ENCODE data around the gene COG5. TPM values are rescaled to one million over a fixed set of nuclear protein-coding genes. Genes with fewer than 3 reads are reported as not detected.

Gene COG5
- total RNA-seq, 1 donor from 2014 or later: 37.1 TPM

DNA sequence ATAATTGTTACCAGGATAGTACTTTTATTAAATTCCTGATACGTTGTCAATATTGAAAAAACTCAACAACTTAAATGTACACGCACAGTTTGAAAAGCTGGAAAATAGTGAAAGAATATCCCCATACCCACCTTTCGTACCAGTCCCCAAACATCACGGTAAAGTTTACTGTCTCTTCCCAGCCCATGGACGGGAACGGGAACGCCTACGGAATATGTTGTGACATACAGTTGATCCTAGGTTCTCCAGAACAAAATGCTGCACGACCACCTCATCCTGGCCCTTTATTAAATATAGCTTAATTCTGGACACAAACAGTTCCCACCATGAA is 15.8 kb upstream of the COG5 start:
- no peaks in the 10 kb centered on the region for H3K27me3 ChIP-seq (ENCODE audit: control insufficient read depth, insufficient read depth, low read length)
- TF ChIP-seq, protein P1, sequence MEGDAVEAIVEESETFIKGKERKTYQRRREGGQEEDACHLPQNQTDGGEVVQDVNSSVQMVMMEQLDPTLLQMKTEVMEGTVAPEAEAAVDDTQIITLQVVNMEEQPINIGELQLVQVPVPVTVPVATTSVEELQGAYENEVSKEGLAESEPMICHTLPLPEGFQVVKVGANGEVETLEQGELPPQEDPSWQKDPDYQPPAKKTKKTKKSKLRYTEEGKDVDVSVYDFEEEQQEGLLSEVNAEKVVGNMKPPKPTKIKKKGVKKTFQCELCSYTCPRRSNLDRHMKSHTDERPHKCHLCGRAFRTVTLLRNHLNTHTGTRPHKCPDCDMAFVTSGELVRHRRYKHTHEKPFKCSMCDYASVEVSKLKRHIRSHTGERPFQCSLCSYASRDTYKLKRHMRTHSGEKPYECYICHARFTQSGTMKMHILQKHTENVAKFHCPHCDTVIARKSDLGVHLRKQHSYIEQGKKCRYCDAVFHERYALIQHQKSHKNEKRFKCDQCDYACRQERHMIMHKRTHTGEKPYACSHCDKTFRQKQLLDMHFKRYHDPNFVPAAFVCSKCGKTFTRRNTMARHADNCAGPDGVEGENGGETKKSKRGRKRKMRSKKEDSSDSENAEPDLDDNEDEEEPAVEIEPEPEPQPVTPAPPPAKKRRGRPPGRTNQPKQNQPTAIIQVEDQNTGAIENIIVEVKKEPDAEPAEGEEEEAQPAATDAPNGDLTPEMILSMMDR (IDR thresholded peaks at IDR 0.05; ENCODE audit: insufficient read depth, low read length, poor library complexity, severe bottlenecking): no peak
- H3K36me3 ChIP-seq (ENCODE audit: control insufficient read depth, insufficient read depth, low read length): no peaks in the 10 kb centered on the region
- no peak for DNase-seq (ENCODE audit: low read depth)
- peak overlapping the region; percentile 80 for H3K4me3 ChIP-seq (ENCODE audit: low read depth, low read length)

DNA sequence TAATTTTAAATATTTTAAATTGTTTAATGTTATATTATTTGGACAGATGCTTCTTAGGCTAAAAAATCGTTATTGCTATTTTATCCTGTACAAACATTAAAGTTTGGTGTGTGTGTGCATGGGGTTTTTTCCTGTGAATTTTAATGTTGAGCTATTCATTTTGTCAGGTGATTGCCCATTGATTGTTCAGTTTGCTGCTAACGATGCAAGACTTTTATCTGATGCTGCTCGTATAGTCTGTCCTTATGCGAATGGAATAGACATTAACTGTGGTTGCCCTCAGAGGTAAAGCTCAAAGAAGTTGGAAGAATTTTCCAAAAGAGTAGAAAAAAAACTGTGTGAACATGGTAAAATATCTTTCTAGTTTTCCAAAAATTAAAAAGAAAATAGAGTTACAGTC is 9.8 kb upstream of the COG5 start:
- Histone ChIP-seq H3K27me3 (ENCODE audit: control insufficient read depth, insufficient read depth, low read length) (no peaks in the 10 kb centered on the region), H3K36me3 (ENCODE audit: control insufficient read depth, insufficient read depth, low read length) (no peaks in the 10 kb centered on the region), H3K4me3 (ENCODE audit: low read depth, low read length) (no peak overlapping the region)
- DNase-seq (ENCODE audit: low read depth): no peak
- TF ChIP-seq, protein P1 (IDR thresholded peaks at IDR 0.05; ENCODE audit: insufficient read depth, low read length, poor library complexity, severe bottlenecking): no peak

DNA sequence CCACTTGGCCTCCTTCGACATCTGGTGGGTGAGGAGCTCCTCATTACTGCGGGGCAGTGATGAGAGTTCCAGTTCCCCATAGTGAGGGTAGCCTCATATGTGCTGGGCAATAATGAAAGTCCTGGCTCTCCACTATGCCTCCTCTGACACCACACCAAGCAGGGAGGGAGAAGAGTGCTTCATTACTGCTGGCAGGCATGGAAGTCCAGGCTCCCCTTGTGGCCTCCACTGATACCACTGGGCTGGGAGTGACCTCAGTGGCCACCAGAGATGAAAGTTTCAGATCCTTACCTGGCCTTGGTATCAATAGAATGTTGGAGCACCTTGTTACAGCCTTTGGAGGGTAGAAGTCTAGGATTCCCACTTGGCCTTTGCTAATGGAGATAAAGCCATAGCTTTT is 6.6 kb upstream of the COG5 start:
- Histone ChIP-seq H3K4me3 (ENCODE audit: low read depth, low read length) (no peak overlapping the region), H3K36me3 (ENCODE audit: control insufficient read depth, insufficient read depth, low read length) (no peaks in the 10 kb centered on the region), H3K27me3 (ENCODE audit: control insufficient read depth, insufficient read depth, low read length) (no peaks in the 10 kb centered on the region)
- DNase-seq (ENCODE audit: low read depth): no peak
- TF ChIP-seq, protein P1 (IDR thresholded peaks at IDR 0.05; ENCODE audit: insufficient read depth, low read length, poor library complexity, severe bottlenecking): no peak

DNA sequence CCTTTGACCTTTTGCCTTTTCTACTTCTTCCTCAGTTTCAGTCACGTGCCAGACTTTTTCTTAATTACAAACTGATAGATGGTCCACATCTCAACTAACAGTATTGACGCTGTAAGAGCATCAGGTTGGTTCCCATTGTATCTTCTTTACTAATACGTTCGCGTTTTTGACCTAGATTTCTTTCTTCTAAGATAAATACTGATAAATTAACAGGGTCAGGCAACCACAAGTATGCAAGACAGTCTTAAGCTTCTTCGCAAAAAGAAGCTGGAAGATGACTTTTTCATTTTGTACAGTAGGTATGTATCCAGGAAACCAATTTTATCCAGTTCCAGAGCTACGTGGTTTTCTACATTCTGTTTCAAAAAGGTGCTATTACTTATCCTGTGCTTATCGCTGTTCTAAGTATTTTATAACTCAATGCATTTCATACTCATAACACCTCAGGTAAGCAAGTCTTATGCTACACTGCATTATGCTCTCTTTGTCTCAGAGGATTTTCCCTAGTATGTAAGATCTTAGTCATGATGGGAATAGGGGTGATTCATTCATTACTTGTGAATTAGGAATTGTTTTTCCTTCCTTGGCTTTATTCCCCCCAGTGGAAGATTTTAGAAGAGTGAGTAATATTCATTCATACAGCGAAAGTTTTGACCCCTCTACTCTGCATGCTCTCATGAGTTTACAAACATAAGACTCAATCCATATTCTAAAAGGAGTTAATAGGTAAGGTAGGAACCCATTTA is 1.0 kb upstream of the COG5 start:
- DNase-seq (ENCODE audit: low read depth): peak; percentile 57
- TF ChIP-seq, protein P1 (IDR thresholded peaks at IDR 0.05; ENCODE audit: insufficient read depth, low read length, poor library complexity, severe bottlenecking): no peak
- Histone ChIP-seq H3K36me3 (ENCODE audit: control insufficient read depth, insufficient read depth, low read length) (no peaks in the 10 kb centered on the region), H3K27me3 (ENCODE audit: control insufficient read depth, insufficient read depth, low read length) (no peaks in the 10 kb centered on the region), H3K4me3 (ENCODE audit: low read depth, low read length) (peak overlapping the region; percentile 89)

DNA sequence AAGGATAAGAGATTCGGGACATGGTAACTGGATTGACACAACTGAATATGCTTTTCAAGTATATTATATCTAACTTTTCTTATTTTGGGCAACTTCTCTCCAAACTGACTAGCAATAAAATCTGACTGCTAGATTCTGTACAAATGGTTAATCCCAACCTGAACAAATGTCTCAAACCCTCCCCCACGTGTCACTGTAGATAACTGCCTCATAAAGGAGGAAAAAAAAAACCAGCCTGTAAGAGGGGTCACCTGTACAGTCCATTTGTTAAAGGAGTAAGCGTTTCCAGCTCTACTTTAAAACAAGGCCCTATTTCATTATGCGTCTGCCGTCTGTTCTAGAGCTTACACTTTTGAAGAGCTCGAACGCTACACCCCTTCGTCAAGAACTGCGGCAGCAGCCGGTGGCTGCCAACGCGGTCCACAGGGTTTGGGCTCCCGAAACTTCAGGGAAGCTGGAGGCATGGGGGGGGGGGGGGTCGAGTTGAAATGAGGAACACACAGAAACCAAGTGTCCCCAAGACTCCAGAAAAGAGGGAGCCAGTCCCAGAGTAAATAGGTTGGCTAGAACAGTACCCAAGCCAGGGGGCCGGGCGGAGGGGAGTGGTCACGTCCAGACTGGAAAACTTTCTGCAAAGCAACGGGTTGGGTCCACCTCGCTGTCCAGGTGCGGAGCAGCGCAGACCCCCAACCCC is 492 bp downstream of the COG5 start:
- no peak for DNase-seq (ENCODE audit: low read depth)
- Histone ChIP-seq H3K4me3 (ENCODE audit: low read depth, low read length) (peak overlapping the region; percentile 89), H3K27me3 (ENCODE audit: control insufficient read depth, insufficient read depth, low read length) (no peaks in the 10 kb centered on the region), H3K36me3 (ENCODE audit: control insufficient read depth, insufficient read depth, low read length) (no peaks in the 10 kb centered on the region)
- TF ChIP-seq, protein P1 (IDR thresholded peaks at IDR 0.05; ENCODE audit: insufficient read depth, low read length, poor library complexity, severe bottlenecking): no peak

All from kidney epithelial cell (primary cell).